OCI-LY3 (cell line): ENCODE measurements around the gene EPPIN.

ENCODE experiments used
- CTCF ChIP-seq: fragments of 200-600, 300-600 bp; sonication (generic); IDR thresholded peaks from 2 replicates; pipeline ENCODE4 v1.5.1; 2014; ENCODE audit warnings: antibody characterized with exemption, low read length, low read depth
- EZH2phosphoT487 ChIP-seq: fragments of 200-600 bp; shearing (Covaris generic); IDR thresholded peaks from 2 replicates; pipeline ENCODE4 v1.6.1; 2018; ENCODE audit warnings: antibody characterized with exemption, mixed run types, low read depth

- TF ChIP-seq CTCF (no peak), EZH2phosphoT487 (no peak)
Measured at GRCh38 chr20:45510242-45510862, 36.8 kb downstream of the EPPIN start.
